HepG2 (cell line): ENCODE data around the gene NOTCH4. TPM values are rescaled to one million over a fixed set of nuclear protein-coding genes. Genes with fewer than 3 reads are reported as not detected.

Source experiments
- ATAC-seq: fragments of 200-7000 bp; cut with Tn5 transposase; 3 replicates; pipeline ENCODE4 v1.9.1; 2020; ENCODE audit warnings: mild to moderate bottlenecking, moderate library complexity
- BruUV-seq: library from RNA; stranded (reverse); fragments of 400-500 nt; replicated peaks from 2 replicates; lab custom pipeline; 2021; lab: Mats Ljungman, UMichigan
- CTCF ChIA-PET: fragments of 300-600 bp; formaldehyde crosslinking; extraction: SDS; loops from one replicate; lab custom pipeline; 2021; ENCODE audit warnings: low total read pairs, inconsistent platforms, low intra/inter-chr PET ratio; lab: Yijun Ruan, JAX
- POLR2A ChIA-PET: fragments of 350-600 bp; sonication (Branson Sonifier 250); formaldehyde crosslinking; loops from one replicate; lab custom pipeline; 2020; ENCODE audit warnings: antibody characterized with exemption, inconsistent platforms; lab: Yijun Ruan, JAX
- DNase-seq: peaks from one replicate; pipeline ENCODE4 v3.0.0-alpha.2; 2015; ENCODE audit warnings: low spot score
- FAIRE-seq: peaks from 3 replicates; lab custom pipeline; 2011; peaks lifted over from hg19 to GRCh38; lab: Jason Lieb, UNC
- H2AFZ ChIP-seq: one replicate; pipeline ENCODE4 v1.6.1; 2011; ENCODE audit warnings: low read length, inconsistent platforms
- H3K27ac ChIP-seq: fragments of 300-600 bp; 3 replicates; pipeline ENCODE4 v1.8.0; 2011; ENCODE audit warnings: mixed run types, mild to moderate bottlenecking, mixed read lengths, low read length, inconsistent platforms; ENCODE audit not compliant: insufficient read depth; ENCODE audit errors: extremely low read length
- H3K27me3 ChIP-seq, 2 experiments: fragments of 200-600 bp in 1 of 2; 2 replicates in 1 of 2; 3 replicates in 1 of 2; pipeline versions ENCODE4 v1.6.0 to v1.8.0; 2011; ENCODE audit warnings: low read length in 2 of 2, mild to moderate bottlenecking in 2 of 2, moderate library complexity in 2 of 2, inconsistent platforms in 1 of 2; ENCODE audit not compliant: insufficient read depth in 2 of 2, control insufficient read depth in 1 of 2
- H3K36me3 ChIP-seq, 2 experiments: fragments of 200-600 bp in 1 of 2; replicated peaks in 1 of 2; 2 replicates in 1 of 2; 3 replicates in 1 of 2; pipeline versions ENCODE4 v1.5.1 to v1.8.0; 2011; ENCODE audit warnings: low read length in 2 of 2, inconsistent platforms in 1 of 2; ENCODE audit not compliant: insufficient read depth in 2 of 2, control insufficient read depth in 1 of 2
- H3K4me1 ChIP-seq: 2 replicates; pipeline ENCODE4 v1.5.1; 2012; ENCODE audit warnings: low read length, inconsistent platforms; ENCODE audit not compliant: insufficient read depth
- H3K4me2 ChIP-seq: 2 replicates; pipeline ENCODE4 v1.6.0; 2011; ENCODE audit warnings: low read depth, low read length, inconsistent platforms
- H3K4me3 ChIP-seq, 3 experiments: fragments of 200-600 bp in 1 of 3; sonication (generic), shearing (Covaris generic) in 1 of 3; replicated peaks in 1 of 3; 2 replicates each; pipeline ENCODE4 v1.5.1; 2011 to 2016; ENCODE audit warnings: low read length in 3 of 3, inconsistent platforms in 2 of 3, low read depth in 2 of 3, mild to moderate bottlenecking in 2 of 3, control low read depth in 1 of 3, mixed read lengths in 1 of 3; ENCODE audit not compliant: insufficient read depth in 1 of 3
- H3K79me2 ChIP-seq: one replicate; pipeline ENCODE4 v1.6.1; 2011; ENCODE audit warnings: low read length, inconsistent platforms; ENCODE audit not compliant: insufficient read depth
- H3K9ac ChIP-seq: 2 replicates; pipeline ENCODE4 v1.6.0; 2011; ENCODE audit warnings: mild to moderate bottlenecking, low read depth, low read length, inconsistent platforms; ENCODE audit not compliant: insufficient read depth
- H3K9me3 ChIP-seq: 2 replicates; pipeline ENCODE4 v1.5.1; 2012; ENCODE audit warnings: mild to moderate bottlenecking, low read length
- H4K20me1 ChIP-seq: 2 replicates; pipeline ENCODE4 v1.6.0; 2011; ENCODE audit warnings: inconsistent platforms, mild to moderate bottlenecking, low read length, moderate library complexity; ENCODE audit not compliant: insufficient read depth
- CBX2 ChIP-seq, 2 experiments: fragments of 200-600 bp in 1 of 2; sonication (generic); formaldehyde crosslinking in 1 of 2; IDR thresholded peaks; 2 replicates each; pipeline versions ENCODE4 v1.7.0 to v1.8.1; 2018 to 2022; ENCODE audit warnings: low read depth in 2 of 2, low read length in 1 of 2, mild to moderate bottlenecking in 1 of 2, missing genetic modification reagents in 1 of 2
- DNMT3B ChIP-seq: conservative IDR thresholded peaks from 2 replicates; pipeline ENCODE4 v1.6.1; 2016; ENCODE audit warnings: missing biosample characterization, control low read depth
- DRAP1 ChIP-seq: IDR thresholded peaks from 2 replicates; pipeline ENCODE4 v1.6.1; 2016; ENCODE audit warnings: missing genetic modification reagents, missing compliant biosample characterization
- IKZF4 ChIP-seq: sonication (generic); formaldehyde crosslinking; IDR thresholded peaks from 2 replicates; pipeline ENCODE4 v1.5.1; 2020; ENCODE audit warnings: borderline replicate concordance, mild to moderate bottlenecking, low read depth, missing genetic modification reagents; ENCODE audit errors: not compliant biosample characterization
- PHB2 ChIP-seq: fragments of 450-650 bp; IDR thresholded peaks from 2 replicates; pipeline ENCODE4 v1.6.1; 2018; ENCODE audit not compliant: partially characterized antibody
- POLR2AphosphoS5 ChIP-seq: IDR thresholded peaks from 2 replicates; pipeline ENCODE4 v1.6.1; 2012; ENCODE audit warnings: low read depth, low read length
- SIN3A ChIP-seq: IDR thresholded peaks from 2 replicates; pipeline ENCODE4 v1.6.1; 2011; ENCODE audit warnings: low read depth, mild to moderate bottlenecking, control low read depth, low read length, borderline replicate concordance
- THAP9 ChIP-seq: sonication (generic); formaldehyde crosslinking; IDR thresholded peaks from 2 replicates; pipeline ENCODE4; 2020; ENCODE audit warnings: missing genetic modification reagents, mild to moderate bottlenecking, borderline replicate concordance
- YEATS2 ChIP-seq: sonication (generic); formaldehyde crosslinking; IDR thresholded peaks from 2 replicates; pipeline ENCODE4 v1.4.0; 2020; ENCODE audit warnings: missing genetic modification reagents, borderline replicate concordance
- ZBTB34 ChIP-seq: sonication (generic); formaldehyde crosslinking; IDR thresholded peaks from 2 replicates; pipeline ENCODE4 v1.8.0; 2022; ENCODE audit warnings: mild to moderate bottlenecking, missing genetic modification reagents
- ZNF121 ChIP-seq: sonication (generic); formaldehyde crosslinking; IDR thresholded peaks from 2 replicates; pipeline ENCODE4 v1.5.0; 2020; ENCODE audit warnings: mild to moderate bottlenecking, missing genetic modification reagents
- ZNF225 ChIP-seq: sonication (generic); formaldehyde crosslinking; IDR thresholded peaks from 2 replicates; pipeline ENCODE4 v1.4.0; 2020; ENCODE audit warnings: mild to moderate bottlenecking, missing genetic modification reagents
- ZNF276 ChIP-seq: sonication (generic); formaldehyde crosslinking; IDR thresholded peaks from 2 replicates; pipeline ENCODE4 v1.4.0; 2020; ENCODE audit warnings: mild to moderate bottlenecking, low read depth, missing genetic modification reagents
- ZNF296 ChIP-seq: sonication (generic); formaldehyde crosslinking; conservative IDR thresholded peaks from 2 replicates; pipeline ENCODE4 v1.5.0; 2020; ENCODE audit warnings: mild to moderate bottlenecking, missing genetic modification reagents
- ZNF329 ChIP-seq: sonication (generic); formaldehyde crosslinking; IDR thresholded peaks from 2 replicates; pipeline ENCODE4 v1.9.0; 2021; ENCODE audit warnings: low read depth, mild to moderate bottlenecking, missing genetic modification reagents
- ZNF770 ChIP-seq: sonication (generic); formaldehyde crosslinking; IDR thresholded peaks from 2 replicates; pipeline ENCODE4 v1.5.0; 2020; ENCODE audit warnings: mild to moderate bottlenecking, missing genetic modification reagents
- ZNF792 ChIP-seq: IDR thresholded peaks from 2 replicates; pipeline ENCODE4 v1.6.1; 2016
- WGBS: methylation state at CpG from one replicate; pipeline ENCODE4 v1.1.6; 2017; ENCODE audit warnings: low lambda C conversion rate; 5-methylcytosine and 5-hydroxymethylcytosine counted together
- in situ Hi-C: cut with HindIII; loops from 2 replicates; pipeline ENCODE4 v1.10.0; 2017; ENCODE audit warnings: low pct_unique_long_range_greater_than_20kb; ENCODE audit not compliant: extremely low pct_ligation_motif_present
- intact Hi-C: fragments of 100-400 bp; cut with micrococcal nuclease; formaldehyde crosslinking; loops from one replicate; pipeline ENCODE4 v1.10.0; 2022; ENCODE audit not compliant: unreplicated experiment
- polyA plus RNA-seq, 8 experiments: library from polyadenylated mRNA; depleted of rRNA in 3 of 8; stranded (reverse) in 7 of 8; unstranded in 1 of 8; fragments of >200 nt; fragmentation: Illumina TruSeq in 4 of 8; extraction: Trizol in 4 of 8; gene quantifications; 2 replicates each; pipeline versions ENCODE4 v1.2.1 to v1.2.3, GENCODE V29; 2011 to 2016; ENCODE audit warnings: low read depth in 4 of 8, missing spikeins in 1 of 8, mixed read lengths in 1 of 8; ENCODE audit not compliant: insufficient read depth in 1 of 8
- total RNA-seq, 5 experiments: library from RNA; depleted of rRNA; stranded (reverse); fragments of >200 nt; fragmentation: Illumina TruSeq; extraction: Trizol; gene quantifications; 2 replicates each; pipeline ENCODE4 v1.2.3, GENCODE V29; 2016; ENCODE audit warnings: low read depth in 1 of 5

The NOTCH4 gene
- total and polyA plus RNA-seq, 2 of the 13 experiments (the other 11 are each of a cell fraction or from before 2014, with no cell fraction given): 0.51 to 0.83 TPM

GRCh38 chr6:32210191-32210601 lies 13.7 kb downstream of the NOTCH4 start:
- no peaks in the 10 kb centered on the region for H3K36me3 ChIP-seq
- no peak overlapping the region for H3K4me3 ChIP-seq
- no peak overlapping the region for H2AFZ ChIP-seq
- H3K4me2 ChIP-seq: peak overlapping the region; percentile 45
- no TSS peak for BruUV-seq
- H3K4me1 ChIP-seq: peaks cover 24% of the 10 kb centered on the region
- ChIA-PET POLR2A (no interaction called here), CTCF (no interaction called here)
- FAIRE-seq (peak; percentile 12), DNase-seq (no peak), ATAC-seq (peak; percentile 88)
- H3K79me2 ChIP-seq: no peaks in the 10 kb centered on the region
- peaks cover 1 to 12% of the 10 kb centered on the region in 2 experiments; a peak in 4 of 5 replicates for H3K27me3 ChIP-seq
- no peak overlapping the region for H3K9ac ChIP-seq
- intact Hi-C loops: no loop called here
- H3K27ac ChIP-seq: peak overlapping the region; percentile 24
- H3K9me3 ChIP-seq: no peaks in the 10 kb centered on the region
- H4K20me1 ChIP-seq: no peaks in the 10 kb centered on the region
- WGBS: 2% methylated on average over 5 of the region's 5 CpGs
- in situ Hi-C loops: no loop called here
- TF ChIP-seq THAP9 (no peak), ZBTB34 (CRISPR knock-in tag) (no peak), ZNF770 (CRISPR knock-in tag) (peak; percentile 76; the same call in 1 of the 2 replicates), ZNF329 (no peak), DRAP1 (no peak), CBX2 (IDR thresholded peaks at IDR 0.05; ENCODE audit: low read depth, low read length) (no peak), CBX2 (CRISPR knock-in tag; IDR thresholded peaks at IDR 0.05; ENCODE audit: low read depth) (no peak), SIN3A (no peak), IKZF4 (CRISPR knock-in tag) (no peak), ZNF121 (CRISPR knock-in tag) (no peak), DNMT3B (CRISPR knock-in tag) (no peak), YEATS2 (CRISPR knock-in tag) (no peak), POLR2AphosphoS5 (no peak), ZNF276 (no peak), PHB2 (no peak), ZNF225 (no peak), ZNF296 (CRISPR knock-in tag) (no peak), ZNF792 (no peak)
